ENCODE results near the gene MTCL1.

MTCL1 gene

GRCh38 chr18:8808001-8808400, 102.6 kb downstream of the MTCL1 start:
- no peaks in the 10 kb centered on the region for H3K9me3 Mint-ChIP-seq
- no peak overlapping the region for H3K27ac Mint-ChIP-seq
- no peaks in the 10 kb centered on the region for H3K27me3 Mint-ChIP-seq
- no peaks in the 10 kb centered on the region for H3K36me3 Mint-ChIP-seq
- H3K4me3 Mint-ChIP-seq, result no peak overlapping the region
- H3K4me1 Mint-ChIP-seq, result peaks cover 16% of the 10 kb centered on the region

DNA sequence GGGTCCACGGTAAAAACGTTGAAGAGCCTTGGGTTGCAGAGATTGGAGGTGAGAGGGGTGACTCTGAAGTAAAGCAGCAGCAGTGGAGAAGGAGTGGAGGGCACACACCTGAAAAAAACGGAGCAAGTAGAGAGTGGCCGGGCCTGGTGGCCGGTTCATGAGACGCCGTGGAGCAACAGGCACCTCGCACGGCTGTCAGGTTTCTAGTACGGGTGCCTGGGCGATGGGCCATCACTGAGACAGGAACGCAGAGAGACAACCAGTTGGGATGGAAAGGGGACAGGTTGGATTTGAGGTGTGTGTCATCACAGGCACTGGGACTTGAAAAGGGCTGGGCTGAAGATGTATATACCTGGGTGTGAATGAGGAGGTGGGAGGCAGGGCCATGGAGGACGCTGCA, 104.2 kb downstream of the MTCL1 start:
- H3K9me3 Mint-ChIP-seq, result no peaks in the 10 kb centered on the region
- no peak overlapping the region for H3K4me3 Mint-ChIP-seq
- H3K27me3 Mint-ChIP-seq, result no peaks in the 10 kb centered on the region
- no peak overlapping the region for H3K27ac Mint-ChIP-seq
- H3K4me1 Mint-ChIP-seq, result peaks cover 16% of the 10 kb centered on the region
- no peaks in the 10 kb centered on the region for H3K36me3 Mint-ChIP-seq

DNA sequence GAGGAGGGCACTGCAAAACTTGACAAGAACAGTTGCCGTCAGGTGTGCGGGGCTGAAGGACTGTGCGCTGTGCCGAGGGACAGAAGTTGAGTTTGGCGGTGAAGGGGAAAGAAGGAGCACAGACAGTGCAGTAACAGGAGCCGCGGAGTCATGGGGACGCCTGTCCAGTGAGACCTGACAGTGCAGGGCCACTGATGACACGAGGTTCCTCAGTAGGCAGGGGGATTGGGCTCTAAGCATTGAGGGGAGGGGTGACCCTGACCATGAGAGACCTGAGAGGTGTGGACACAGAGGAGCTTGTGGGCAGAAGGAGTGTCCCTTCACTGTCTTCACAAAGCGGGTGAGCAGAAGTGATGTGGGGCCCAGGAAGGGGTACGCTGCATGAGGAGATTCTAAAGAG, 104.8 kb downstream of the MTCL1 start:
- Mint-ChIP-seq H3K4me1 (peaks cover 16% of the 10 kb centered on the region), H3K27ac (no peak overlapping the region), H3K4me3 (no peak overlapping the region), H3K9me3 (no peaks in the 10 kb centered on the region), H3K27me3 (no peaks in the 10 kb centered on the region), H3K36me3 (no peaks in the 10 kb centered on the region)

- Mint-ChIP-seq H3K36me3 (no peaks in the 10 kb centered on the region), H3K27me3 (no peaks in the 10 kb centered on the region), H3K9me3 (no peaks in the 10 kb centered on the region), H3K4me3 (no peak overlapping the region), H3K4me1 (peaks cover 16% of the 10 kb centered on the region), H3K27ac (no peak overlapping the region)
These were observed 105.8 kb downstream of the MTCL1 start for GRCh38 chr18:8811115-8811514.

DNA sequence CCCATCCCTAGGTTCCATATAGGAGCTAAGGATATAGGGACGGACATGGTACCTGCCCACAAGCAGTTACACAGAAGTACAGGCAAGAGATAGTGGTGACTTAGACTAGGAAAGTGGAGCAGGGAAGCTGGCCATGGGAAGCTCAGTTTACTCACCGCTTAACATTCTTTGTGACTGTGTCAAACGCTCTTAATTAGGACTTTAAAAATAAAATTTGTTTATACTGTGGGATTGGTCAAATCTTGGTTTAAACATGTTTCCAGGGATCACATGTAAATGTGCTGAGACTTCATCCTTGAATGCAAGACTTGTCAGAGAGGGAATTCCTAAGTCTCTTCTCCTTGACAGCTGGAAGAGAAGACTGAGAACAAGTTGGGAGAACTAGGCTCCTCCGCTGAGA, 107.3 kb downstream of the MTCL1 start:
- peaks cover 9% of the 10 kb centered on the region for H3K4me1 Mint-ChIP-seq
- H3K27ac Mint-ChIP-seq, result no peak overlapping the region
- H3K27me3 Mint-ChIP-seq, result no peaks in the 10 kb centered on the region
- H3K36me3 Mint-ChIP-seq, result no peaks in the 10 kb centered on the region
- no peak overlapping the region for H3K4me3 Mint-ChIP-seq
- no peaks in the 10 kb centered on the region for H3K9me3 Mint-ChIP-seq

- peaks cover 5% of the 10 kb centered on the region for H3K4me1 Mint-ChIP-seq
- H3K27me3 Mint-ChIP-seq, result no peaks in the 10 kb centered on the region
- H3K27ac Mint-ChIP-seq, result no peak overlapping the region
These were observed 108.3 kb downstream of the MTCL1 start for GRCh38 chr18:8813611-8814010.

DNA sequence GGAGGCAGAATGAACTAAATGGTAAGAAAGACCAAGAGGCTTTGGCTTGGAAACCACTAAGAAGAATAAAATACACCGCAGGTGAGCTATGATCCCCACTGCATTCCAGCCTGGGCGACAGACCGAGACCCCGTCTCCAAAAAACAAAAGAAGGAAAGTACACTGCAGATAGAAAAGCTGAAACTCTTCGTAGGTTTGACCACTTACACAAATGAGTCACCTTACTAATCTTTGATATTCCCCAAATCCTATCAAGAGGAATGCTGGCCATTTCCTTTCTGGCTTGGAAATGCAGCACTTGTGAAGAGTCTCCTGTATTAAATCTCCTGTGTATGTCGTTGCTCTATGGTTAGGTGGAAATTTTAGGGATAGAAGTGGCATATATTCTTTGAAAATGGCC, 108.8 kb downstream of the MTCL1 start:
- Mint-ChIP-seq H3K4me1 (peaks cover 5% of the 10 kb centered on the region), H3K27ac (no peak overlapping the region), H3K4me3 (no peak overlapping the region), H3K9me3 (no peaks in the 10 kb centered on the region), H3K27me3 (no peaks in the 10 kb centered on the region), H3K36me3 (no peaks in the 10 kb centered on the region)

More at GRCh38 chr18:8813611-8814010, 108.3 kb downstream of the MTCL1 start:
- Mint-ChIP-seq H3K36me3 (no peaks in the 10 kb centered on the region), H3K4me3 (no peak overlapping the region), H3K9me3 (no peaks in the 10 kb centered on the region)

DNA sequence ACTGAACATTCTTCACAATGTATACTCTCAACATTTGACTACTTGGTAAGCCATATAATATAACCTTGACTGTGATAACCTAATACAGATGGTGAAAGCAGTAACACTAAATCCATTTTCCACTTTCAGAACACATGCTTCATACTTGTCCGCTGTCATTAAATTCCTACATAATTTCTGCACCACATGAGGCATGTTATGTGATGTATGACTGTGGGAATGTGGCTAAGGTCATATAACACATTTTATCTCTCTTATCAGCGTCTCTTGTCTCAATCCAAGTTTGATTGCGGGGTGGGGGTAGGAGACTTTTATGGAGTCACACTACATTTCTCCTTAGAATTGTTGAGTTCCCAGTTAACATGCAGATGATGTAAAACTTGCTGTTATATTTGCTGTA, 110.9 kb downstream of the MTCL1 start:
- H3K36me3 Mint-ChIP-seq, result no peaks in the 10 kb centered on the region
- H3K4me1 Mint-ChIP-seq, result peaks cover under 1% of the 10 kb centered on the region
- H3K4me3 Mint-ChIP-seq, result no peak overlapping the region
- H3K27ac Mint-ChIP-seq, result no peak overlapping the region
- H3K9me3 Mint-ChIP-seq, result no peaks in the 10 kb centered on the region
- H3K27me3 Mint-ChIP-seq, result no peaks in the 10 kb centered on the region

DNA sequence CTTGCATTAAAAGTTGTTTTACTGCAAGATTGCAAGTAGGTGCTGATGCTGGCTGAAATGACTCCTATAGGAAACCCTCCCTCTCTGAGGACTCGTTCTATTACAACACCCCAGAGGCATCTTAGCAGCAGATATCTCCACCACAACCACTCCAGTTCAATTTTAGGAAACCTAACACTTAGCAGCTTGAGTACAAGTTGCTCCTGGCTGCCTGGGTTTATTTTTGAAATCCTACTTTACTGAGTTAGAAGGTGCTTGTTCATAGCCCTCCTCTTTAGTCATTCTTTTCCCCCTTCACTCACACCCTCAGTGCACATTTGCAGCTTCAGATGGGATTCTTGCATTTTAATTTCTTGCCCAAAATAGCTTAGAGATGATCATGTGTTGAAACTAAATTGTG, 111.5 kb downstream of the MTCL1 start:
- Mint-ChIP-seq H3K4me3 (no peak overlapping the region), H3K27ac (no peak overlapping the region), H3K9me3 (no peaks in the 10 kb centered on the region), H3K27me3 (no peaks in the 10 kb centered on the region), H3K4me1 (no peaks in the 10 kb centered on the region), H3K36me3 (no peaks in the 10 kb centered on the region)

- Mint-ChIP-seq H3K36me3 (no peaks in the 10 kb centered on the region), H3K9me3 (no peaks in the 10 kb centered on the region), H3K4me1 (no peaks in the 10 kb centered on the region), H3K4me3 (no peak overlapping the region), H3K27ac (no peak overlapping the region), H3K27me3 (no peaks in the 10 kb centered on the region)
These were observed 113.6 kb downstream of the MTCL1 start for GRCh38 chr18:8818982-8819381.

- H3K4me1 Mint-ChIP-seq, result no peaks in the 10 kb centered on the region
- H3K9me3 Mint-ChIP-seq, result no peaks in the 10 kb centered on the region
- H3K36me3 Mint-ChIP-seq, result no peaks in the 10 kb centered on the region
- H3K27ac Mint-ChIP-seq, result no peak overlapping the region
- no peak overlapping the region for H3K4me3 Mint-ChIP-seq
- H3K27me3 Mint-ChIP-seq, result no peaks in the 10 kb centered on the region
These were observed 115.2 kb downstream of the MTCL1 start for GRCh38 chr18:8820396-8821082.

DNA sequence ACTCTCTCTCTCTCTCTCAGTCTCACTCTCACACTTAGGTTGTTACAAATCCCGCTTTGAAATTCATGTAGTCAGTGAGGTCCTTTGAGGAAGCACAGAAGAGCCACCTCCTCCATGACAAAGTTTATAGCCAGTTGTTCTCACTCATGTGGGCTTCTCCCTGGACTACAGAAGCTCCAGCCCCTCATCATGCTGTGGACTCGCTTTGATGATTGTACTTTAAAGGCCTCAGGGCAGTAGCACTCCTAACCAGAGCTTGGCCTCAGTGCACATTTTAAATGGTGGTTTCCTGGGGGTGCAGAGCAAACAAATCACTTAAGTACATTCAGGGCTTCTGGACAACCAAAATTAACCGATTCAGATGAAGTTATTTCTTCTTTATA, 115.7 kb downstream of the MTCL1 start:
- Mint-ChIP-seq H3K27ac (no peak overlapping the region), H3K27me3 (no peaks in the 10 kb centered on the region), H3K4me1 (no peaks in the 10 kb centered on the region), H3K4me3 (no peak overlapping the region), H3K36me3 (no peaks in the 10 kb centered on the region), H3K9me3 (no peaks in the 10 kb centered on the region)

GRCh38 chr18:8821531-8821930, 116.2 kb downstream of the MTCL1 start:
- H3K36me3 Mint-ChIP-seq, result no peaks in the 10 kb centered on the region
- no peaks in the 10 kb centered on the region for H3K27me3 Mint-ChIP-seq
- no peaks in the 10 kb centered on the region for H3K4me1 Mint-ChIP-seq
- H3K4me3 Mint-ChIP-seq, result no peak overlapping the region
- H3K27ac Mint-ChIP-seq, result no peak overlapping the region
- H3K9me3 Mint-ChIP-seq, result no peaks in the 10 kb centered on the region

- Mint-ChIP-seq H3K9me3 (no peaks in the 10 kb centered on the region), H3K4me3 (no peak overlapping the region), H3K36me3 (no peaks in the 10 kb centered on the region), H3K4me1 (no peaks in the 10 kb centered on the region), H3K27me3 (no peaks in the 10 kb centered on the region), H3K27ac (no peak overlapping the region)
These were observed 117.3 kb downstream of the MTCL1 start for GRCh38 chr18:8822643-8823042.

- Mint-ChIP-seq H3K4me3 (no peak overlapping the region), H3K9me3 (no peaks in the 10 kb centered on the region), H3K36me3 (no peaks in the 10 kb centered on the region), H3K27me3 (no peaks in the 10 kb centered on the region), H3K27ac (no peak overlapping the region), H3K4me1 (no peaks in the 10 kb centered on the region)
These were observed 118.2 kb downstream of the MTCL1 start for GRCh38 chr18:8823530-8823929.

DNA sequence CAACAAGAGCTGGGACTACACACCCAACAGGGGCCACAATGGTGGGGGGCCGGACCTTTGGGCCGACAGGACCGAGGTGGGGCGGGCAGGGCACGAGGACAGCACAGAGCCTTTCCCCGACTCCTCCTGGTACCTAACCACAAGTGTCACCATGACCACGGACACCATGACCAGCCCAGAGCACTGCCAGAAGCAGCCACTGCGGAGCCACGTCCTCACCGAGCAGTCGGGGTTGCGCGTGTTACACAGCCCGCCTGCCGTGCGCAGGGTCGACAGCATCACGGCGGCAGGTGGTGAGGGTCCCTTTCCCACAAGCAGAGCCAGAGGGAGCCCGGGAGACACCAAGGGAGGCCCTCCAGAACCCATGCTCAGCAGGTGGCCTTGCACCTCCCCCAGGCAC, 119.5 kb downstream of the MTCL1 start:
- H3K27ac Mint-ChIP-seq, result no peak overlapping the region
- H3K4me1 Mint-ChIP-seq, result no peaks in the 10 kb centered on the region
- no peaks in the 10 kb centered on the region for H3K27me3 Mint-ChIP-seq
- H3K36me3 Mint-ChIP-seq, result no peaks in the 10 kb centered on the region
- H3K9me3 Mint-ChIP-seq, result no peaks in the 10 kb centered on the region
- H3K4me3 Mint-ChIP-seq, result no peak overlapping the region

DNA sequence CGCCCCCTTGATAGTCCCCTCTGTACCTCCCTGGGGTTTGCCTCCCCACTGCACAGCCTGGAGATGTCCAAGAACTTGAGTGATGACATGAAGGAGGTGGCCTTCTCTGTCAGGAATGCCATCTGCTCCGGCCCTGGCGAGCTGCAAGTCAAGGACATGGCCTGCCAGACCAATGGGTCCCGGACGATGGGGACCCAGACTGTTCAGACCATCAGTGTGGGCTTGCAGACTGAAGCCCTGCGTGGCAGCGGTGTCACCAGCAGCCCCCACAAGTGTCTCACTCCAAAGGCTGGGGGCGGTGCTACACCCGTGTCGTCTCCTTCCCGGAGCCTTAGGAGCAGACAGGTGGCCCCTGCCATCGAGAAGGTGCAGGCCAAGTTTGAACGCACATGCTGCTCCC, 119.9 kb downstream of the MTCL1 start:
- Mint-ChIP-seq H3K27me3 (no peaks in the 10 kb centered on the region), H3K4me3 (no peak overlapping the region), H3K4me1 (no peaks in the 10 kb centered on the region), H3K27ac (no peak overlapping the region), H3K36me3 (no peaks in the 10 kb centered on the region), H3K9me3 (no peaks in the 10 kb centered on the region)
